Gastrocnemius medialis (tissue), 4 donors: Measurements from ENCODE around the gene ZPR1.

ENCODE experiments used
- POLR2A ChIP-seq, 2 donors: fragments of 450-650 bp; IDR thresholded peaks; one replicate each; pipeline ENCODE4 v1.6.1; 2017; ENCODE audit warnings: antibody characterized with exemption in 2 of 2, mild to moderate bottlenecking in 2 of 2, moderate library complexity in 2 of 2
- TF ChIP-seq, protein P1 (sequence below), 5 experiments: fragments of 450-650 bp in 3 of 5; fragments of 200-600 bp in 2 of 5; sonication (generic) in 2 of 5; IDR thresholded peaks in 4 of 5; conservative IDR thresholded peaks in 1 of 5; 1 replicate in 4 of 5; 2 replicates in 1 of 5; pipeline ENCODE4 v1.5.1; 2016 to 2019; ENCODE audit warnings: antibody characterized with exemption in 5 of 5, mild to moderate bottlenecking in 3 of 5, moderate library complexity in 3 of 5

DNA sequence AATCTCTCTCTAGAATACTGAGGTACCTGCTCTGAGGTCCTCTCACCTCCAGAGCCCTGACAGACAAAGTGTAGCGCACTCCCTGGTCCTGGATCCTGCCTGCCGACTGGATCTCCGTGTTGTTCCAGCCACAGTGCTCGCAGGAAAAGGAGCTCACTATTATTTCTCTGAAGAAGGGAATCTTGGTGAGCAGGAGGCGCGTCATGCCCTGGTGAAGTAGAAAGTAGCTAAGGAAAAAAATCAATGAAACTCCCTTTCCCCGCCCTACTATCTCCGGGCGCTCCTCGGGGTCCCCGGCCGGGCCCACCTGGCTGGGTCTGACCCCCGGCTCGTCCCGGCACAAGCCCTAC is 412 bp downstream of the ZPR1 start:
- TF ChIP-seq, protein P1, sequence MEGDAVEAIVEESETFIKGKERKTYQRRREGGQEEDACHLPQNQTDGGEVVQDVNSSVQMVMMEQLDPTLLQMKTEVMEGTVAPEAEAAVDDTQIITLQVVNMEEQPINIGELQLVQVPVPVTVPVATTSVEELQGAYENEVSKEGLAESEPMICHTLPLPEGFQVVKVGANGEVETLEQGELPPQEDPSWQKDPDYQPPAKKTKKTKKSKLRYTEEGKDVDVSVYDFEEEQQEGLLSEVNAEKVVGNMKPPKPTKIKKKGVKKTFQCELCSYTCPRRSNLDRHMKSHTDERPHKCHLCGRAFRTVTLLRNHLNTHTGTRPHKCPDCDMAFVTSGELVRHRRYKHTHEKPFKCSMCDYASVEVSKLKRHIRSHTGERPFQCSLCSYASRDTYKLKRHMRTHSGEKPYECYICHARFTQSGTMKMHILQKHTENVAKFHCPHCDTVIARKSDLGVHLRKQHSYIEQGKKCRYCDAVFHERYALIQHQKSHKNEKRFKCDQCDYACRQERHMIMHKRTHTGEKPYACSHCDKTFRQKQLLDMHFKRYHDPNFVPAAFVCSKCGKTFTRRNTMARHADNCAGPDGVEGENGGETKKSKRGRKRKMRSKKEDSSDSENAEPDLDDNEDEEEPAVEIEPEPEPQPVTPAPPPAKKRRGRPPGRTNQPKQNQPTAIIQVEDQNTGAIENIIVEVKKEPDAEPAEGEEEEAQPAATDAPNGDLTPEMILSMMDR (IDR thresholded peaks at IDR 0.05 in 4 of 5, conservative IDR thresholded peaks at IDR 0.05 in 1 of 5) = no peak
- TF ChIP-seq POLR2A (IDR thresholded peaks at IDR 0.05) = no peak
